Spinal cord (tissue), 10 donors: ENCODE measurements around the gene GPRIN3. TPM values are rescaled to one million over a fixed set of nuclear protein-coding genes. Genes with fewer than 3 reads are reported as not detected.

Source experiments
- DNase-seq, 6 donors: peaks; one replicate each; pipeline versions ENCODE4 v3.0.0 to v3.0.0-alpha.2; 2013 to 2015; ENCODE audit warnings: low spot score in 6 of 6, low read depth in 4 of 6
- H3K27ac ChIP-seq: one replicate; pipeline ENCODE4 v1.5.1; 2013; ENCODE audit warnings: low read depth, low read length, control low read depth
- H3K27me3 ChIP-seq: one replicate; pipeline ENCODE4 v1.6.1; 2013; ENCODE audit warnings: low read length; ENCODE audit not compliant: control insufficient read depth, insufficient read depth
- H3K36me3 ChIP-seq: one replicate; pipeline ENCODE4 v1.6.1; 2013; ENCODE audit warnings: low read length; ENCODE audit not compliant: control insufficient read depth, insufficient read depth
- H3K4me1 ChIP-seq: one replicate; pipeline ENCODE4 v1.6.1; 2013; ENCODE audit warnings: low read length; ENCODE audit not compliant: control insufficient read depth, insufficient read depth
- H3K4me3 ChIP-seq: one replicate; pipeline ENCODE4 v1.5.1; 2013; ENCODE audit warnings: low read depth, low read length, control low read depth
- H3K9me3 ChIP-seq: one replicate; pipeline ENCODE4 v1.6.1; 2013; ENCODE audit warnings: low read length; ENCODE audit not compliant: control insufficient read depth, insufficient read depth
- WGBS: methylation state at CpG from one replicate; pipeline ENCODE4 v1.1.5; 2013; ENCODE audit warnings: missing lambda C conversion rate; ENCODE audit not compliant: insufficient coverage; 5-methylcytosine and 5-hydroxymethylcytosine counted together
- polyA plus RNA-seq, 2 donors: library from polyadenylated mRNA; unstranded; fragments of 120-200 nt; gene quantifications; one replicate each; pipeline ENCODE4 v1.2.1, GENCODE V29; 2013; ENCODE audit not compliant: insufficient read length in 2 of 2
- total RNA-seq, 2 donors: library from RNA; depleted of rRNA in 1 of 2; stranded (reverse); fragments of 120-200 nt in 1 of 2; fragments of >200 nt in 1 of 2; gene quantifications; one replicate each; pipeline versions ENCODE4 v1.2.3 to v1.2.4, GENCODE V29; 2013 to 2014
- donor health status: healthy.

Gene GPRIN3
- total and polyA plus RNA-seq, 4 donors = 6.3 to 29.5 (median 12.8) TPM

- no peaks in the 10 kb centered on the region for H3K27me3 ChIP-seq
- H3K27ac ChIP-seq = no peak overlapping the region
- H3K9me3 ChIP-seq = no peaks in the 10 kb centered on the region
- WGBS = no CpG with 5 or more reads among the region's 4 CpGs
- H3K4me3 ChIP-seq = no peak overlapping the region
- H3K4me1 ChIP-seq = no peaks in the 10 kb centered on the region
- DNase-seq = no peak
- no peaks in the 10 kb centered on the region for H3K36me3 ChIP-seq
Measured at GRCh38 chr4:89269121-89269666, 38.4 kb downstream of the GPRIN3 start.

- no CpG with 5 or more reads among the region's 2 CpGs for WGBS
- Histone ChIP-seq H3K27me3 (no peaks in the 10 kb centered on the region), H3K4me3 (no peak overlapping the region), H3K4me1 (no peaks in the 10 kb centered on the region), H3K36me3 (no peaks in the 10 kb centered on the region), H3K9me3 (no peaks in the 10 kb centered on the region), H3K27ac (no peak overlapping the region)
- no peak for DNase-seq
Measured at GRCh38 chr4:89268679-89269078, 38.9 kb downstream of the GPRIN3 start.

GRCh38 chr4:89267846-89268245, 39.8 kb downstream of the GPRIN3 start:
- Histone ChIP-seq H3K9me3 (no peaks in the 10 kb centered on the region), H3K27me3 (no peaks in the 10 kb centered on the region), H3K36me3 (no peaks in the 10 kb centered on the region), H3K27ac (no peak overlapping the region), H3K4me1 (no peaks in the 10 kb centered on the region), H3K4me3 (no peak overlapping the region)
- no peak for DNase-seq
- WGBS = 100% methylated on average over 1 of the region's 3 CpGs

- no peaks in the 10 kb centered on the region for H3K27me3 ChIP-seq
- no CpG with 5 or more reads among the region's 1 CpG for WGBS
- no peaks in the 10 kb centered on the region for H3K9me3 ChIP-seq
- no peak for DNase-seq
- H3K4me1 ChIP-seq = no peaks in the 10 kb centered on the region
- no peaks in the 10 kb centered on the region for H3K36me3 ChIP-seq
- H3K4me3 ChIP-seq = no peak overlapping the region
- no peak overlapping the region for H3K27ac ChIP-seq
Measured at GRCh38 chr4:89267392-89267791, 40.2 kb downstream of the GPRIN3 start.

- Histone ChIP-seq H3K27ac (no peak overlapping the region), H3K9me3 (no peaks in the 10 kb centered on the region), H3K4me1 (no peaks in the 10 kb centered on the region), H3K27me3 (no peaks in the 10 kb centered on the region), H3K36me3 (no peaks in the 10 kb centered on the region), H3K4me3 (no peak overlapping the region)
- no peak for DNase-seq
- WGBS = 100% methylated on average over 1 of the region's 1 CpG
Measured at GRCh38 chr4:89266128-89266527, 41.5 kb downstream of the GPRIN3 start.

- Histone ChIP-seq H3K9me3 (no peaks in the 10 kb centered on the region), H3K27me3 (no peaks in the 10 kb centered on the region), H3K4me1 (no peaks in the 10 kb centered on the region), H3K27ac (no peak overlapping the region), H3K4me3 (no peak overlapping the region), H3K36me3 (no peaks in the 10 kb centered on the region)
- DNase-seq = no peak
- 93% methylated on average over 3 of the region's 3 CpGs for WGBS
Measured at GRCh38 chr4:89263265-89263664, 44.3 kb downstream of the GPRIN3 start.

- no peaks in the 10 kb centered on the region for H3K36me3 ChIP-seq
- H3K27ac ChIP-seq = no peak overlapping the region
- WGBS = 86% methylated on average over 3 of the region's 4 CpGs
Measured at GRCh38 chr4:89259301-89260028, 48.1 kb downstream of the GPRIN3 start.

GRCh38 chr4:89258506-89258905, 49.1 kb downstream of the GPRIN3 start:
- DNase-seq = no peak
- H3K27me3 ChIP-seq = no peaks in the 10 kb centered on the region
- H3K4me3 ChIP-seq = no peak overlapping the region
- H3K4me1 ChIP-seq = no peaks in the 10 kb centered on the region
- H3K9me3 ChIP-seq = no peaks in the 10 kb centered on the region
- WGBS = no CpG with 5 or more reads among the region's 6 CpGs
- H3K27ac ChIP-seq = no peak overlapping the region
- H3K36me3 ChIP-seq = no peaks in the 10 kb centered on the region

More at GRCh38 chr4:89259301-89260028, 48.1 kb downstream of the GPRIN3 start:
- no peak for DNase-seq
- no peak overlapping the region for H3K4me3 ChIP-seq
- H3K4me1 ChIP-seq = no peaks in the 10 kb centered on the region
- H3K27me3 ChIP-seq = no peaks in the 10 kb centered on the region
- no peaks in the 10 kb centered on the region for H3K9me3 ChIP-seq

GRCh38 chr4:89257376-89257775, 50.2 kb downstream of the GPRIN3 start:
- H3K4me1 ChIP-seq = no peaks in the 10 kb centered on the region
- H3K9me3 ChIP-seq = no peaks in the 10 kb centered on the region
- no peak for DNase-seq
- no peaks in the 10 kb centered on the region for H3K36me3 ChIP-seq
- H3K27ac ChIP-seq = no peak overlapping the region
- no peak overlapping the region for H3K4me3 ChIP-seq
- WGBS = 67% methylated on average over 1 of the region's 2 CpGs
- H3K27me3 ChIP-seq = no peaks in the 10 kb centered on the region

GRCh38 chr4:89256203-89256800, 51.3 kb downstream of the GPRIN3 start:
- no peaks in the 10 kb centered on the region for H3K27me3 ChIP-seq
- no peak for DNase-seq
- H3K4me1 ChIP-seq = no peaks in the 10 kb centered on the region
- no peaks in the 10 kb centered on the region for H3K36me3 ChIP-seq
- no peak overlapping the region for H3K27ac ChIP-seq
- H3K9me3 ChIP-seq = no peaks in the 10 kb centered on the region
- H3K4me3 ChIP-seq = no peak overlapping the region
- WGBS = no CpG with 5 or more reads among the region's 3 CpGs
